ENCODE measurements around the gene CAPN15. TPM values are rescaled to one million over a fixed set of nuclear protein-coding genes. Genes with fewer than 3 reads are reported as not detected.
"Not testable (repeated sequence)": the region's sequence is repeated elsewhere in the genome, so short reads cannot be mapped to it uniquely, and the experiment has no call there.

CAPN15 gene
- total RNA-seq, 1 donor from 2014 or later = 10.3 TPM

- DNase-seq = not testable (repeated sequence)
These were observed 20.0 kb upstream of the CAPN15 start for GRCh38 chr16:507527-507926.

GRCh38 chr16:507996-508395 is 19.5 kb upstream of the CAPN15 start:
- no peak for DNase-seq

GRCh38 chr16:508884-509736 is 18.4 kb upstream of the CAPN15 start:
- DNase-seq = no peak

- no peak for DNase-seq
These were observed 17.3 kb upstream of the CAPN15 start for GRCh38 chr16:510066-510825.

- DNase-seq = no peak
These were observed 14.7 kb upstream of the CAPN15 start for GRCh38 chr16:512802-513201.

GRCh38 chr16:513950-514349 is 13.6 kb upstream of the CAPN15 start:
- no peak for DNase-seq

GRCh38 chr16:515175-515938 is 12.2 kb upstream of the CAPN15 start:
- no peak for DNase-seq

GRCh38 chr16:515939-516226 is 11.6 kb upstream of the CAPN15 start:
- no peak for DNase-seq

- no peak for DNase-seq
These were observed 11.2 kb upstream of the CAPN15 start for GRCh38 chr16:516301-516700.

GRCh38 chr16:518858-519257 is 8.7 kb upstream of the CAPN15 start:
- no peak for DNase-seq

GRCh38 chr16:519425-519824 is 8.1 kb upstream of the CAPN15 start:
- no peak for DNase-seq

GRCh38 chr16:519841-520687 is 7.4 kb upstream of the CAPN15 start:
- DNase-seq = no peak

- DNase-seq = no peak
These were observed 6.7 kb upstream of the CAPN15 start for GRCh38 chr16:520847-521246.

- no peak for DNase-seq
These were observed 5.9 kb upstream of the CAPN15 start for GRCh38 chr16:521381-522210.

- DNase-seq = no peak
These were observed 5.0 kb upstream of the CAPN15 start for GRCh38 chr16:522320-523096.

- DNase-seq = no peak
These were observed 4.3 kb upstream of the CAPN15 start for GRCh38 chr16:523097-523741.

- DNase-seq = no peak
These were observed 3.1 kb upstream of the CAPN15 start for GRCh38 chr16:524274-525040.

- no peak for DNase-seq
These were observed 2.4 kb upstream of the CAPN15 start for GRCh38 chr16:525123-525519.

Data from occipital lobe (tissue), 2 donors.